ENCODE results near the gene NLRP6.

DNA sequence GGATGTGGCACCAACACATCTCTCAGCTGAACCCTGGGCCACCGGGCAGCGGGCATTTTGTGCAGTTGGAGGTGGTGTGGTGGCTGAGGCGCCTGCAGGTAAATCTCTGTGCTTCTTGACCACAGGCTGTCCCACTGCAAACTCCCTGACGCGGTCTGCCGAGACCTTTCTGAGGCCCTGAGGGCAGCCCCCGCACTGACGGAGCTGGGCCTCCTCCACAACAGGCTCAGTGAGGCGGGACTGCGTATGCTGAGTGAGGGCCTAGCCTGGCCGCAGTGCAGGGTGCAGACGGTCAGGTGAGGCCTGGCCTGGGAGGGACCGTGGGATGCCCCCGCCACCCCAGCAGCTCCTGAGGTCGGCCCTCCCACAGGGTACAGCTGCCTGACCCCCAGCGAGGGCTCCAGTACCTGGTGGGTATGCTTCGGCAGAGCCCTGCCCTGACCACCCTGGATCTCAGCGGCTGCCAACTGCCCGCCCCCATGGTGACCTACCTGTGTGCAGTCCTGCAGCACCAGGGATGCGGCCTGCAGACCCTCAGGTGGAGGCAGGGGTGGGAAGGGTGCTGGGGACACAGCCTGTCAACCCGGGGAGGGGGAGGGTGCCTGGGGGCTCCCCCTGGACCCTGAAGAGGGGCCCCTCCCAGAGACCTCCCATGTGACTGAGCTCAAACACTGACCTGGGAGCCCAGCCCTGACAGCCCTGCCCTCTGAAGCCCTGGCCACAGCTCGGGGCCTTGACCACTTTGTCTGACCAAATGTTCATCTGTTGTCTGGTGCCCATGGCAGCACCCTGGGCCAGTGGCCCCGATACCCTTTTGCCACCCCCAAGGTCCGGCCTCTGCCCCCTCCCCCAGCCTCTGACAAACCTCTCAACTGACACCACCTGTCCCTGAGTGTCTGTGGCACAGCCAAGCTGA, 6.2 kb downstream of the NLRP6 start:
- TF ChIP-seq, protein P1, sequence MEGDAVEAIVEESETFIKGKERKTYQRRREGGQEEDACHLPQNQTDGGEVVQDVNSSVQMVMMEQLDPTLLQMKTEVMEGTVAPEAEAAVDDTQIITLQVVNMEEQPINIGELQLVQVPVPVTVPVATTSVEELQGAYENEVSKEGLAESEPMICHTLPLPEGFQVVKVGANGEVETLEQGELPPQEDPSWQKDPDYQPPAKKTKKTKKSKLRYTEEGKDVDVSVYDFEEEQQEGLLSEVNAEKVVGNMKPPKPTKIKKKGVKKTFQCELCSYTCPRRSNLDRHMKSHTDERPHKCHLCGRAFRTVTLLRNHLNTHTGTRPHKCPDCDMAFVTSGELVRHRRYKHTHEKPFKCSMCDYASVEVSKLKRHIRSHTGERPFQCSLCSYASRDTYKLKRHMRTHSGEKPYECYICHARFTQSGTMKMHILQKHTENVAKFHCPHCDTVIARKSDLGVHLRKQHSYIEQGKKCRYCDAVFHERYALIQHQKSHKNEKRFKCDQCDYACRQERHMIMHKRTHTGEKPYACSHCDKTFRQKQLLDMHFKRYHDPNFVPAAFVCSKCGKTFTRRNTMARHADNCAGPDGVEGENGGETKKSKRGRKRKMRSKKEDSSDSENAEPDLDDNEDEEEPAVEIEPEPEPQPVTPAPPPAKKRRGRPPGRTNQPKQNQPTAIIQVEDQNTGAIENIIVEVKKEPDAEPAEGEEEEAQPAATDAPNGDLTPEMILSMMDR (IDR thresholded peaks at IDR 0.05) = no peak
- TF ChIP-seq POLR2AphosphoS5 (IDR thresholded peaks at IDR 0.05) (no peak), POLR2A (IDR thresholded peaks at IDR 0.05) (no peak)
